HG02852 (cell line): ENCODE measurements around the gene DCAF6.

ENCODE experiments used
- ATAC-seq: cut with Tn5 transposase; IDR thresholded peaks from one replicate; pipeline ENCODE4 v1.9.1; 2021; ENCODE audit warnings: mild to moderate bottlenecking, moderate library complexity; ENCODE audit not compliant: unreplicated experiment

Gene DCAF6

GRCh38 chr1:167955915-167956314 lies 19.4 kb downstream of the DCAF6 start:
- ATAC-seq = no peak

DNA sequence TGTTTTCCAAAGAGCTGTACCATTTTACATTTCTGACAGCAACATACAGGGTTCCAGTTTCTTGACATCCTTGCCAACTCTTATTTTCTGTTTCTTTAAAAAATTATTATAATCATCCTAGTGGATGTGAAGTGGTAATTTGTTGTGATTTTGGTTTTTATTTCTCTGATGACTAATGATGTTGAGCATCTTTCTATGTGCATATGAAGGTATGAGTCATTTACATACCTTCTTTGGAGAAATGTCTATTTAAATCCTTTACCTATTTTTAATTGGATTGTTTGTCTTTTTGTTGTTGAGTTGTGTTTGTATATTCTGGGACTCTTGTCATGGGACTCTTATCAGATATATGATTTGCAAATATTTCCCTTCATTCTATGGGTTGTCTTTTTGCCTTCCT lies 21.2 kb downstream of the DCAF6 start:
- ATAC-seq = no peak

GRCh38 chr1:167964646-167965045 lies 28.2 kb downstream of the DCAF6 start:
- ATAC-seq = no peak

- no peak for ATAC-seq
These were observed 29.6 kb downstream of the DCAF6 start for GRCh38 chr1:167966050-167966449.

DNA sequence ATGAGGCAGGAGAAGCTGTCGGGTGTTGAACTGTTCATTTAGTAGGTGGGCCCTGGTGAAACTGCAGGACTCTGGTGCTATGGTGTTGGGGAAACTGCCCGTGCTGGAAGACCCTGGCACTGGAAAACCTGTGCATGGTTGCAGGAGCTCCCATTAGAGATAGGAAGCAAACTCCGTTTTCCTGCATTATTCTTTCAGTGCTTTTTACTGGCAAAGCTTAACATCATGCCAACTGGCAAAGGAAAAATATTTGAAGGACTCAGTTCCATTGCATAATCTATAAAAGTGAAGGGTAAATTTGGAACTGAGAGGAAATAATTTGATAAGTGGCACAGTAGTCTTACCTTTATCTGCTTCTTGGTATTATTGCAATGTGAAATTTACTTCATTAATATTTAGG lies 32.1 kb downstream of the DCAF6 start:
- ATAC-seq = no peak

- no peak for ATAC-seq
These were observed 37.3 kb downstream of the DCAF6 start for GRCh38 chr1:167973832-167974231.

GRCh38 chr1:167974698-167975097 lies 38.2 kb downstream of the DCAF6 start:
- no peak for ATAC-seq

- no peak for ATAC-seq
These were observed 40.8 kb downstream of the DCAF6 start for GRCh38 chr1:167977245-167977644.

- no peak for ATAC-seq
These were observed 45.5 kb downstream of the DCAF6 start for GRCh38 chr1:167981933-167982332.

- no peak for ATAC-seq
These were observed 47.4 kb downstream of the DCAF6 start for GRCh38 chr1:167983797-167984420.

- ATAC-seq = no peak
These were observed 48.5 kb downstream of the DCAF6 start for GRCh38 chr1:167984886-167985489.

- ATAC-seq = no peak
These were observed 50.7 kb downstream of the DCAF6 start for GRCh38 chr1:167987174-167987573.

DNA sequence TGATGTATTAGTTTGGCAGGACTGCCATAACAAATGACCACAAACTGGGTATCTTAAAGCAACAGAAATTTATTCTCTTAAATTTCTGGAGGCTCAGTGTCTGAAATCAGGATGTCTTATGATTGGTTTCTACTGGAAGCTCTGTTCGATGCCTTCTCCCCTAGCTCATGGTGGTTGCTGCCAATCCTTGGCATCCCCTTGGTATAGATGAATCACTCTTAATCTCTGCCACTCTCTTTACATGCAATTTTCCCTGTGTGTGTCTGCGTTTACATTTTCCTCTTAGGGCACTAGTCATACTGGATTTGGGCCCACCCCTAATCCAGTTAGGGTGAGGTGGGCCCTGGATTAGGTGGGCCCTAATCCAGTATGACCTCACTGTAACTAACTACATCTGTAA lies 55.1 kb downstream of the DCAF6 start:
- no peak for ATAC-seq

- no peak for ATAC-seq
These were observed 57.2 kb downstream of the DCAF6 start for GRCh38 chr1:167993720-167994119.

DNA sequence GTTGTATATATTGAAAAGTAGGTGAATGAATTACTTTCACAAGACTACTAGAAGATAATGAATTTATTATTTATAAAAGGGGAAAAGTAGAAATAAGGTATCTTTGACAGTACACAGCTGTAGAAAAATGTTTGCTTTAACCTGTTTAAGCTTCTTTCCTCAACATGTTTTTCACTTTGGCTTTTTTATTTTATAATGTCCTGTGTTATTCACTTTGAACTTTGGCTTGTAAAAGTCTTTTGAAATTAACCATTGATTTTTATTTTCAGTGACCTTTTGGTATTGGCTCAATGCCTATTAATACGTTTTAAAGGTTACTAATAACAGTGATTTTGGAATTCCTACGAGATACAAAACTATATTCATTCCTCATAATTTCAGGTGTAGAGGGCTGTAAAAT lies 58.1 kb downstream of the DCAF6 start:
- no peak for ATAC-seq

DNA sequence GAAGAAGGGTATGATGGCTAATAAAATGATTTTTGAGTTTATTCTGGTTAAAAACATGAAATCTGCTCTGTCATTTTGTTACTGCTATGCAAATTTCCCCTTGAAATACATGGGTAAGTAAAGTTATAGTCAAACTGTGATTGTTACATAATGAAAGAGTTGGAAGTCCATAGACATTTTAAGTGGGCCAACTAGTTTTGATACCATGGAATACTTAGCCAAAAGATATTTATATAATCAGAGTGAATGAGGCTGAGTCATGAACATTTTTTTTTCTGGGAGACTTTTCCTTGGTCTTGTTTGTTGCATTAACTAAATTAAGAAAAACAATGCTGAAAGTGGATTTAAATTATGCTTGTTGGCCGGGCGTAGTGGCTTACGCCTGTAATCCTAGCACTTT lies 58.6 kb downstream of the DCAF6 start:
- ATAC-seq = no peak

- no peak for ATAC-seq
These were observed 59.8 kb downstream of the DCAF6 start for GRCh38 chr1:167996266-167996665.

DNA sequence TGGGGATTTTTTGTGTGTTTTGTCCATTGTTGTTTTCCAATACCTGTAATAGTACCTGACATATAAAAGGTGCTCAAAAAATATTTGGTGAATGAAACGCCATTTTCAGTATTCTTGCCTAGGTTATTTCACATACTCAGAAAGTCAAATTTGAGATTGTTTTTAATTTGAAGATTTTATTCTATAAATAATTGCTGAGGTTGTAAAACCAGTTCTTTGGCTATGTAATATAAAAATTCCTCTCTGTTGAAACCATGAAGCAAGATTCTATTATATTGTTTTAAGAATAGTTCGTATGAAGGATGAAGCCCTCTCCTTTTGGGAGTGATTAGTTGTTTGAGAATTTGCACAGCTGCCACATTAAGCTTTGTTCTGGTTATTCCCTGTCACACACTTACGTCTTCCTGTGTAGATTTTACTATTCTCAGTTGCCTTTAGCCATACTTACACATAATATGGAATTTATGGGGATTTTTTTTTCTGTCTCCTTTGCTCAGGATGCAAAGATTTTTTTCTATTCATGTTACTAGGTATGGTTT lies 60.6 kb downstream of the DCAF6 start:
- no peak for ATAC-seq

DNA sequence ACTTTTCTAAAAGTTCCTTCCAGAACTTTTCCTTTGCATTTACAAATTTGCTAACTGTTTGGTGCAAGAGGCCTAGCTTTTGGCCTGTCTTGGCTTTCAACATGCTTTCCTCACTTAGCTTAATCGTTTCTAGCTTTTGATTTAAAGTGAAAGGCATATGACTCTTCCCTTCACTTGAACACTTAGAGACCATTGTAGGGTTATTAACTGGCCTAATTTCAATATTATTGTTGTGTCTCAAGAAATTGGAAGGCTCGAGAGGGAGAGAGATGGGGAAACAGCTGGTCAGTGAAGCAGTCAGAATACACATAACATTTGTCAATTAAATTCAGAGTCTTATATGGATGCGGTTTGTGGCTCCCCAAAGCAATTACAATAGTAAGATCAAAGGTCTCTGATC lies 63.4 kb downstream of the DCAF6 start:
- ATAC-seq = no peak

- no peak for ATAC-seq
These were observed 64.2 kb downstream of the DCAF6 start for GRCh38 chr1:168000656-168001055.

- ATAC-seq = no peak
These were observed 64.7 kb downstream of the DCAF6 start for GRCh38 chr1:168001213-168001612.

DNA sequence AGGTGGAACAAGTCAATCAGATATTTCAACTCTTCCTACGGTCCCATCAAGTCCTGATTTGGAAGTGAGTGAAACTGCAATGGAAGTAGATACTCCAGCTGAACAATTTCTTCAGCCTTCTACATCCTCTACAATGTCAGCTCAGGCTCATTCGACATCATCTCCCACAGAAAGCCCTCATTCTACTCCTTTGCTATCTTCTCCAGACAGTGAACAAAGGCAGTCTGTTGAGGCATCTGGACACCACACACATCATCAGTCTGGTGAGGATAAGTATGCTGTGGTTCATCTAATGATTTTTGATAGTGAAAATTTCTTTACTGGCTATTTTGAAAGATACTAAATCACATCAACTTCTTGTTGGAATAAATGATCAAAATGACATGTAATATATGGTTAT lies 68.0 kb downstream of the DCAF6 start:
- no peak for ATAC-seq

GRCh38 chr1:168005529-168005928 lies 69.0 kb downstream of the DCAF6 start:
- no peak for ATAC-seq
